Measurements from ENCODE around the gene GPR61. TPM values are rescaled to one million over a fixed set of nuclear protein-coding genes. Genes with fewer than 3 reads are reported as not detected.

GPR61 gene
- total and polyA plus RNA-seq, 9 of the 15 experiments (the other 6 are each of a cell fraction or from before 2014, with no cell fraction given): 0.04 to 1.1 (median 0.25) TPM; not detected in 4

DNA sequence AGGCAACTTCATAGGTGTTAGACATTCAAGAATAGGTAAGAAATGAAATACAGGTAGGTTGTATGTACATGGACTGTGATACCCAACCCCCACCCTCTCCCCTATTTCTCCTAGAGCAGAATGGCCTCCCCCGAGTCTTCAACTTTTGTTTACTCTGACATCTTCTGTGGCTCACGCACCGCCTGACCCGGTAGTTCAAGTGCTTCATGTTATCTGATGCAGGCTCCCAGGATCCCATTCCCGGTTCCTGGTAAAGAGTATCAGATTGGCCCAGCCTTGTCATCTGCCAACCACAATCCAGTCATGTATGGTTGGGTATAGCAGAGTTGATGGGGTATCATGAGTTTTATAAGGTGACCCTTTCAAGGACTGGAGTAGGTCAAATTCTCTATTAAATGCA lies 17.8 kb downstream of the GPR61 start (continued):
- no peak for TF ChIP-seq NR2C2 (CRISPR knock-in tag; IDR thresholded peaks at IDR 0.05)
- peak; percentile 86 for TF ChIP-seq NR2C2 (tag; IDR thresholded peaks at IDR 0.05)
- no peak for TF ChIP-seq BDP1 (IDR thresholded peaks at IDR 0.05; ENCODE audit: insufficient read depth, insufficient read length)
- peak; percentile 22; the same call in 1 of the 2 replicates for TF ChIP-seq SMARCE1 (IDR thresholded peaks at IDR 0.05)
- TF ChIP-seq TEAD2 (tag; IDR thresholded peaks at IDR 0.05): no peak
- peak; percentile 56; the same call in 1 of the 2 replicates for TF ChIP-seq GABPA (tag; conservative IDR thresholded peaks at IDR 0.05; ENCODE audit: low read depth)
- TF ChIP-seq, protein P1, sequence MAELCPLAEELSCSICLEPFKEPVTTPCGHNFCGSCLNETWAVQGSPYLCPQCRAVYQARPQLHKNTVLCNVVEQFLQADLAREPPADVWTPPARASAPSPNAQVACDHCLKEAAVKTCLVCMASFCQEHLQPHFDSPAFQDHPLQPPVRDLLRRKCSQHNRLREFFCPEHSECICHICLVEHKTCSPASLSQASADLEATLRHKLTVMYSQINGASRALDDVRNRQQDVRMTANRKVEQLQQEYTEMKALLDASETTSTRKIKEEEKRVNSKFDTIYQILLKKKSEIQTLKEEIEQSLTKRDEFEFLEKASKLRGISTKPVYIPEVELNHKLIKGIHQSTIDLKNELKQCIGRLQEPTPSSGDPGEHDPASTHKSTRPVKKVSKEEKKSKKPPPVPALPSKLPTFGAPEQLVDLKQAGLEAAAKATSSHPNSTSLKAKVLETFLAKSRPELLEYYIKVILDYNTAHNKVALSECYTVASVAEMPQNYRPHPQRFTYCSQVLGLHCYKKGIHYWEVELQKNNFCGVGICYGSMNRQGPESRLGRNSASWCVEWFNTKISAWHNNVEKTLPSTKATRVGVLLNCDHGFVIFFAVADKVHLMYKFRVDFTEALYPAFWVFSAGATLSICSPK (IDR thresholded peaks at IDR 0.05; ENCODE audit: borderline replicate concordance): no peak
- TF ChIP-seq HDAC3 (IDR thresholded peaks at IDR 0.05; ENCODE audit: borderline replicate concordance, partially characterized antibody): no peak

DNA sequence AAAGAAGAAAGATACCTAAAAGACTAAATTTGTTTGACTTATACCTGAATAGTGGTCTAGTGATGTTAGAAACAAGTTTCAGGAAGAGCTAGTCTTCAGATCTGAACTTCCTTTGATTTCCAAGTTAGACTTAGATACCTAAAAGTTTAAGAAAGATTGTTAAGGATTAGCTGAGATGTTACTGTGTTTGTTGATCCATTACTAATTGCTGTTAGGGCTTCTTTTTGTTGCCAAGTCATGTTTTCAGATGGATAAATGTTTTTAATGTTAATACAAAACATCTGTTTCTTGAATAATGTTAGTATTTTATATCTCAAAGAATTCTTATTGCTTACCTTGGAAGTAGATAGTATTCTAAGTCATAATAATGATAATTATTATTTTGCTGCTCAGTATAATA lies 20.3 kb downstream of the GPR61 start:
- CTCF ChIA-PET (ENCODE audit: low intra/inter-chr PET ratio): no interaction called here
- H3K4me1 ChIP-seq (replicated peaks in 1 of 2; ENCODE audit: control insufficient read depth in 2 of 2, insufficient read depth in 2 of 2, low read length in 2 of 2): peaks cover 4 to 17% of the 10 kb centered on the region in 2 experiments
- no peak for TF ChIP-seq ZNF124 (CRISPR knock-in tag; IDR thresholded peaks at IDR 0.05)
- no peak for TF ChIP-seq BRF1 (IDR thresholded peaks at IDR 0.05; ENCODE audit: borderline replicate concordance, extremely low read depth, insufficient read length)
- TF ChIP-seq, protein P2, sequence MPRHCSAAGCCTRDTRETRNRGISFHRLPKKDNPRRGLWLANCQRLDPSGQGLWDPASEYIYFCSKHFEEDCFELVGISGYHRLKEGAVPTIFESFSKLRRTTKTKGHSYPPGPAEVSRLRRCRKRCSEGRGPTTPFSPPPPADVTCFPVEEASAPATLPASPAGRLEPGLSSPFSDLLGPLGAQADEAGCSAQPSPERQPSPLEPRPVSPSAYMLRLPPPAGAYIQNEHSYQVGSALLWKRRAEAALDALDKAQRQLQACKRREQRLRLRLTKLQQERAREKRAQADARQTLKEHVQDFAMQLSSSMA (CRISPR knock-in tag; IDR thresholded peaks at IDR 0.05): no peak
- TF ChIP-seq, protein P3, sequence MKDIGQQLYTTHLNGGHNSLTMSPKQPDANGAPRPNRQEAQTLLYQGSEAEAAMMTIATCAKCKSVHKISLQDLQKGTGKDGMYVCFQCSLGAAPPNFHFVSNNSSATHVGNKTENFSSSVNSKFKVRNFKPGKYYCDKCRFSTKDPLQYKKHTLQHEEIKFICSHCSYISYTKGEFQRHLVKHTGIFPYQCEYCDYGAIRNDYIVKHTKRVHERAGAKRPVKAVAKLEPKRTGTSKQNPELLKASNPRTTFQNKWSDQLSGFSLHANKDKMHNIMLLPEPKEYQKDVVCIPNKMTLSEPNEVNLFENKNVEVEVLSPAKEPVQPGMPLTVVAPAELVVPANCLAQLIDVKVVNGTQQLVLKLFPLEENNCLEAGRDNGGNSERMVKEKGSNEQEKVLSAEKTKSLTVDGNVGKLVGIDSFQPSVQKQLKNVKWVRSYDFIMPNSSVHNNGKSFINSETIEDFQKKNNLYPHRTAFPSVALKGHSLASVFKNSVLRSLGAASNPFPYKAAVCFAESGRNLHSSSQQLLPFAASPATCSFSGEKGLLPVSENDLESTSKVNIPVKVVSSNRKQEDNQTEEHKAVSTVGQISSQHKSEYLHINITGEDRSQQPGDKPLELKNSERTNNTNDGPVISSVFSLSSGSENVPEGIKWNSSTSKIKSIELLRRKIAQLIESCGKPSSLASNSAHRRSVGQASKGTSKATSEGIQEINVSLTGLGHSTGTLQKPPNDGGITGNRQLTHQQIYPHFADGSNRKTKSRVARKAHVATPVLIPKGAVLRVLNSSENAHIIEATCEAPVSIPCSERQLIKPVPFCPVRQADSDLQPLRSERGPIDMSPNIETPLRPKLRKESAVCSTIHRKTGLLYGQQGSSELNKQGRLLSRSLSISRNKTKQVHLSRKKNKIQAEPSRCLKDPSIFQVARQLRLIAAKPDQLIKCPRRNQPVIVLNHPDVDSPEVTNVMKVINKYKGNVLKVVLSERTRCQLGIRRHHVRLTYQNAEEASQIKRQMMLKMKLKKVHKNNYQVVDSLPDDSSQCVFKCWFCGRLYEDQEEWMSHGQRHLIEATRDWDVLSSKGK (CRISPR knock-in tag; IDR thresholded peaks at IDR 0.05): no peak
- TF ChIP-seq ILK (tag; IDR thresholded peaks at IDR 0.05; ENCODE audit: borderline replicate concordance, low read depth): no peak
- TF ChIP-seq BCOR (IDR thresholded peaks at IDR 0.05): no peak
- TF ChIP-seq, protein P4, sequence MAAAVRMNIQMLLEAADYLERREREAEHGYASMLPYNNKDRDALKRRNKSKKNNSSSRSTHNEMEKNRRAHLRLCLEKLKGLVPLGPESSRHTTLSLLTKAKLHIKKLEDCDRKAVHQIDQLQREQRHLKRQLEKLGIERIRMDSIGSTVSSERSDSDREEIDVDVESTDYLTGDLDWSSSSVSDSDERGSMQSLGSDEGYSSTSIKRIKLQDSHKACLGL (CRISPR knock-in tag; IDR thresholded peaks at IDR 0.05; ENCODE audit: borderline replicate concordance, poor library complexity, severe bottlenecking): no peak
- TF ChIP-seq CHD2 (IDR thresholded peaks at IDR 0.05; ENCODE audit: low read depth, low read length): no peak

More for the DNA sequence above, 20.3 kb downstream of the GPR61 start:
- in situ Hi-C loops (cut with MboI): no loop called here
- Histone ChIP-seq H3K9me1 (ENCODE audit: control insufficient read depth, insufficient read depth, low read length) (no peaks in the 10 kb centered on the region), H3K27ac (ENCODE audit: extremely low read depth, low read depth, low read length) (no peak overlapping the region), H3K79me2 (ENCODE audit: control insufficient read depth, insufficient read depth, low read length) (peaks cover 98% of the 10 kb centered on the region), H3K9ac (ENCODE audit: insufficient read depth in 1 of 2, low read depth in 2 of 2, low read length in 2 of 2) (no peak overlapping the region), H3K36me3 (ENCODE audit: control insufficient read depth, insufficient read depth, low read length) (peaks cover 9% of the 10 kb centered on the region; the same call in 1 of the 3 replicates), H3K27me3 (ENCODE audit: control insufficient read depth in 2 of 2, insufficient read depth in 2 of 2, low read length in 2 of 2) (no peaks in the 10 kb centered on the region), H3K4me3 (no peak overlapping the region), H3K9me3 (replicated peaks; ENCODE audit: control insufficient read depth, insufficient read depth, low read depth, low read length) (no peaks in the 10 kb centered on the region), H2AFZ (ENCODE audit: low read depth, low read length) (no peak overlapping the region), H4K20me1 (replicated peaks; ENCODE audit: control insufficient read depth, insufficient read depth, low read length) (peaks cover 12% of the 10 kb centered on the region; the same call in 1 of the 2 replicates), H3K4me2 (ENCODE audit: insufficient read depth, low read length) (no peak overlapping the region)
- DNase-seq (ENCODE audit: extremely low read depth in 1 of 4, low spot score in 3 of 4) (no peak), ATAC-seq (no peak), FAIRE-seq (no peak)
- no TSS peak for BruUV-seq (replicated peaks)
- intact Hi-C loops (cut with micrococcal nuclease): no loop called here
- POLR2A ChIA-PET: interaction anchor here (1.7 to 4.8 kb wide), 3 partner anchors 10 to 19 kb away, joined by 7 to 48 read pairs (median 10); partner anchors contain the start of gene GNAI3

Measured in K562 (cell line).